ENCODE results near the gene LYSMD2.

Gene LYSMD2

GRCh38 chr15:51760805-51761204 is 23.4 kb upstream of the LYSMD2 start:
- H3K4me3 ChIP-seq (ENCODE audit: low read length), result no peak overlapping the region
- no peak for DNase-seq (ENCODE audit: low read depth)
- TF ChIP-seq, protein P1, sequence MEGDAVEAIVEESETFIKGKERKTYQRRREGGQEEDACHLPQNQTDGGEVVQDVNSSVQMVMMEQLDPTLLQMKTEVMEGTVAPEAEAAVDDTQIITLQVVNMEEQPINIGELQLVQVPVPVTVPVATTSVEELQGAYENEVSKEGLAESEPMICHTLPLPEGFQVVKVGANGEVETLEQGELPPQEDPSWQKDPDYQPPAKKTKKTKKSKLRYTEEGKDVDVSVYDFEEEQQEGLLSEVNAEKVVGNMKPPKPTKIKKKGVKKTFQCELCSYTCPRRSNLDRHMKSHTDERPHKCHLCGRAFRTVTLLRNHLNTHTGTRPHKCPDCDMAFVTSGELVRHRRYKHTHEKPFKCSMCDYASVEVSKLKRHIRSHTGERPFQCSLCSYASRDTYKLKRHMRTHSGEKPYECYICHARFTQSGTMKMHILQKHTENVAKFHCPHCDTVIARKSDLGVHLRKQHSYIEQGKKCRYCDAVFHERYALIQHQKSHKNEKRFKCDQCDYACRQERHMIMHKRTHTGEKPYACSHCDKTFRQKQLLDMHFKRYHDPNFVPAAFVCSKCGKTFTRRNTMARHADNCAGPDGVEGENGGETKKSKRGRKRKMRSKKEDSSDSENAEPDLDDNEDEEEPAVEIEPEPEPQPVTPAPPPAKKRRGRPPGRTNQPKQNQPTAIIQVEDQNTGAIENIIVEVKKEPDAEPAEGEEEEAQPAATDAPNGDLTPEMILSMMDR (IDR thresholded peaks at IDR 0.05; ENCODE audit: insufficient read depth, low read depth, low read length, missing control alignments), result no peak

DNA sequence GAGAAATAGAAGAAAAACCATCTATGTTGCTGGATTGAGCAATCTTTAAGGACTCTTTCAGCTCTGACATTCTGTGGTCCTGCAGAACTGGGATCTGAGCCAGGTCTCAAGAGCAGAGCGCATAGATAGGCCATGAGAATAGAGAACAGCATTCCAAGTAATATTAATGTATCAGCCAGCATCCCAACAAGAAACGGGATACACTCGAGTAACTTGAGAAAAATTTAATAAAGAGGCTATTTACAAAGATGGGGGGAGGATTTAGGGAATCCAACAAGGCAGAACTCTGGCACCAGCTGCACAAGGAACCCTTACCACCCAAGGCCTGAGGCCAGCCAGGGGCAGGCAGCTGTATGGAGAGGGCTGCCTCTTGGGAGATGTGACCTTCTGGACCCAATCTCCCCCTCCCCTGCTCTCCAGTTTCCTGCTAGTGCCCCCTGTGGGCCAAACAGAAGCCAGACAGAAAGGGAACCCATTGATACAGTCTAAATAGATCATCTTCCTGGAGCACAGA is 22.2 kb upstream of the LYSMD2 start:
- no peak overlapping the region for H3K4me3 ChIP-seq (ENCODE audit: low read length)
- TF ChIP-seq, protein P1 (IDR thresholded peaks at IDR 0.05; ENCODE audit: insufficient read depth, low read depth, low read length, missing control alignments), result no peak
- peak; percentile 48 for DNase-seq (ENCODE audit: low read depth)

- DNase-seq (ENCODE audit: low read depth), result peak; percentile 49
- TF ChIP-seq, protein P1 (IDR thresholded peaks at IDR 0.05; ENCODE audit: insufficient read depth, low read depth, low read length, missing control alignments), result no peak
- H3K4me3 ChIP-seq (ENCODE audit: low read length), result no peak overlapping the region
These were observed 21.2 kb upstream of the LYSMD2 start for GRCh38 chr15:51758645-51759044.

GRCh38 chr15:51757450-51757849 is 20.0 kb upstream of the LYSMD2 start:
- TF ChIP-seq, protein P1 (IDR thresholded peaks at IDR 0.05; ENCODE audit: insufficient read depth, low read depth, low read length, missing control alignments), result no peak
- no peak overlapping the region for H3K4me3 ChIP-seq (ENCODE audit: low read length)
- no peak for DNase-seq (ENCODE audit: low read depth)

DNA sequence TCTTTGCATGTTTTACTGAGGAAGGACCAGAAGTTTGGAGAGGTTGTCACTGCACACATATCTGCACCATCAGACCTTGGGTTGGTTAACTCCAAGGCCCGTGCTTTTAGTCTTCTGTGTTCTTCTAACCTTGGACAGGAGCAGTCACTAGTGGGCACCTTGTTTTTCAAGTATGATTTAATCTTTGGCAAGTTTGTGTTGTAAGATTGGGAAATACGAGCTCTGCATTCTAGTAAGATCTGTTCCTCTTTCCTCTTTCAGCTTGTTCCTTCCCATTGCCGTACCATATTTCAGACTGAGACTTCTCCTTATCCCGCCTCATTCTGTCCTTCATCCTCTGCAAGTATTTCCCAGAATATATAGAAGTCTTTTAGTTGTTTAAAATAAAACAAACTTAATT is 19.0 kb upstream of the LYSMD2 start:
- DNase-seq (ENCODE audit: low read depth), result no peak
- H3K4me3 ChIP-seq (ENCODE audit: low read length), result no peak overlapping the region
- TF ChIP-seq, protein P1 (IDR thresholded peaks at IDR 0.05; ENCODE audit: insufficient read depth, low read depth, low read length, missing control alignments), result no peak

DNA sequence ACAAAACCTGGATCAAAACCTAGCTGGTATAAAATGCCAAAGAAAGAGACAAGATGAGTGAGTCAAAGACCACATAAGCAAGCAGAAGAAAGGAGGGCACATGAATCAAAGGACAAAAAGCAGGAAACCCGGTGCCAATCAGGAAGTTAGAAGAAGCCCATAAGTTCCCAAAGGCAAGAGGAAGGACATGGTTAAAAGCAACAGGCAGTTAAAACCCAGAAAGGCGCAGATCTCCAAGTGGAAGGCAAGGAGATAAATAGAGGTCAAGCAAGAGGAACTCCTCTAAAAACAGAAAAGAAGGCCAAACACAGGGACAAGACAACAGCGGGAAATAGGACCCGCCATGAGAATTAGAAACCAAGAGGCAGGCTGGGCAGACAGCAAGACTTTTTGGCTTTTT is 18.3 kb upstream of the LYSMD2 start:
- no peak overlapping the region for H3K4me3 ChIP-seq (ENCODE audit: low read length)
- no peak for DNase-seq (ENCODE audit: low read depth)
- TF ChIP-seq, protein P1 (IDR thresholded peaks at IDR 0.05; ENCODE audit: insufficient read depth, low read depth, low read length, missing control alignments), result no peak

DNA sequence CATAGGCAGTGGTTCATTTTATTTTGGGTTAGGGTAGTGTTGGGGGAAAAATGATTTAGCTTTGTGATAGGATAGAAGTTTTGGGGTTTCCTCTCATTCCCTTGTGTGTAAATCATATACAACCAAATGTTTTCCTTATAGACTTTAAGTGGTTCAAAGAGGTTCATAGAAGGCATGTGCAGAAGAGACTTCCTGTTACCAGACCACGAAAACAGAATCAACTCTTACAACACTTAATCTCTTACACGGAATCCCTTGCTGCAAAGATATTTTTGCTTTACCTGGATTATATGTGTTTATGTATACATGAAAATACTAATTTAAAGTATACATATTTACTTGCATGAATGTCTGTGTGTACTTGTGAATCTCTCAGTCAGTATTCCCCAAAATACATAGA is 16.8 kb upstream of the LYSMD2 start:
- TF ChIP-seq, protein P1 (IDR thresholded peaks at IDR 0.05; ENCODE audit: insufficient read depth, low read depth, low read length, missing control alignments), result no peak
- no peak for DNase-seq (ENCODE audit: low read depth)
- no peak overlapping the region for H3K4me3 ChIP-seq (ENCODE audit: low read length)
